LHCN-M2 (cell line): ENCODE measurements around the gene NPSR1. TPM values are rescaled to one million over a fixed set of nuclear protein-coding genes. Genes with fewer than 3 reads are reported as not detected.

Source experiments
- DNase-seq: peaks from one replicate; pipeline ENCODE4 v3.0.0-alpha.2; 2012; ENCODE audit warnings: low read depth
- total RNA-seq: library from RNA; depleted of rRNA; stranded (reverse); fragments of >200 nt; gene quantifications from 2 replicates; pipeline ENCODE4 v1.2.3, GENCODE V29; 2014

NPSR1 gene
- total RNA-seq, 1 experiment from 2014 or later: not detected

DNA sequence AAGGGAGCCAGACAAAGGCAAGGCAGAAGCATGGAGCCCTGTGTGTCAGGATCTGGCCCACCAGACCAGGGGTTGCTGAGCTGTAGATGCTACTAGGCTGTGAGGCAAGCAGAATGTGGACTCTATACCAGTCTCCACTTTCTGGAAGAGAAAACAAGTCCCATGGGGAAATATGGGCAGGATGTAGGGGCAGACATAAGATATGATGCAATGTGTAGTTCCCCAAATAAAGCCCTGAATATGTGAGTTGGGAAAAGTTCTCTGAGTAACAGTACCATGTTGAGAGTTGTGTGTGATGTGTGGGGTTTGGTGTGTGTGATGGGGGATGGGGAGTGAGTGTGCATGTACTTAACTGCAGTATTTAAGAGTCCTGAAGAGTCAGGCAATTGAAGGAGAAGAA, 62.3 kb downstream of the NPSR1 start:
- DNase-seq: no peak

DNA sequence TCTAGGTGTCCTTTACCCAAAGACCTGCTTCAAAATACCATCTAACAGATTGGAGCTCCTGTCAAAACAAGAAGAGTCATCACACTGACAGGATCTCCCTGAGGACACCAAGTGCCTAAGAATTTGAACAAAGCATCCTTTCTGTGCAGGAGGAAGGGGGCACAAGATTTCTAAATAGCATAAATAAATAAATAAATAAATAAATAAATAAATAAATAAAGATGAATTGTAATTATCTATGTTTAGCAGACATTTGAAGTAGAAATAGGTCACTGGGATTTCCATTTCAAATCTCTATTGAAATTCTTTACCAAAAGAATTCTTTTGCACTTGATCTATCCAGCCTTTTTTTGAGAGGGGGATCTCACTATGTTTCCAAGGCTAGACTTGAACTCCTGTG, 65.3 kb downstream of the NPSR1 start:
- no peak for DNase-seq

DNA sequence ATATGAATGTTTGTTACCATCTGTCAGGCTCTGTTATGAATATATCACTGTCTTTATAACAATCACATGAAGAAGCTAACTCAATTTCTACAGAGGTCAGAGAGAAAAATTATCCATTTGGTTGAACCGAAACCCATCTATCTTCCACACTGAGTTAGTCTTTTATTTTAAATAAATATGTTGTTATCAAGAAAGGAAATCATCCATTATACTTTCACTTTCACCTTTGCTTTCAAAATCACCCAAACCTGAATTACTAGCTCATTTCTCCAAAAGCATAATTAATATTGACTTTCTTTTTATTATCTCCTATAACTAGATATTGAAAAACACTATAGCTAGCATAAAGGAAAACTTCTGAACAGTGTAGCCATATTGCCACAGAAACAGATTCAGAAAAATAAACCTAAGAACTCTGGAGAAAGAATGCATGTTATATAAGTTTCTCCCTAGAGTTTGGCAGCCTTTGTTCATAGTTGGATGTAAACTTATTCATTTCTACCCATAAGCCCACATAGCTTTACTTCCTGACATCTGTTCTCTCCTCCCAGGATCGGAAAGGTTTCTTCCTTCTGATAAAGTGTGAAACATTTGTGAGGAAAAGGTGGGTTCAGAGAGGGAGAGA, 66.0 kb downstream of the NPSR1 start:
- DNase-seq: no peak

DNA sequence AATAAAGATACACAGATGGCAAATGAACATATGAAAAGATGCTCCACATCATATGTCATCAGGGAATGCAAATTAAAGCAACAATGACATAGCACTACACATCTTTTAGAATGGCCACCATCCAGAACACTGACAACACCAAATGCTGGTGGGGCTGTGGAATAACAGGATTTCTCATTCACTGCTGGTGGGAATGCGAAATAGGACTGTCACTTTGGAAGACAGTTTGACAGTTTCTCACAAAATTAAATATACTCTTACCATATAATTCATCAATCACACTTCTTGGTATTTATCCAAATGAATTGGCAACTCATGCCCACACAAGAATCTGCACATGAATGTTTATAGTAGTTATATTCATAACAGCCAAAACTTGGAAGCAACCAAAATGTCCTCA, 68.2 kb downstream of the NPSR1 start:
- no peak for DNase-seq

DNA sequence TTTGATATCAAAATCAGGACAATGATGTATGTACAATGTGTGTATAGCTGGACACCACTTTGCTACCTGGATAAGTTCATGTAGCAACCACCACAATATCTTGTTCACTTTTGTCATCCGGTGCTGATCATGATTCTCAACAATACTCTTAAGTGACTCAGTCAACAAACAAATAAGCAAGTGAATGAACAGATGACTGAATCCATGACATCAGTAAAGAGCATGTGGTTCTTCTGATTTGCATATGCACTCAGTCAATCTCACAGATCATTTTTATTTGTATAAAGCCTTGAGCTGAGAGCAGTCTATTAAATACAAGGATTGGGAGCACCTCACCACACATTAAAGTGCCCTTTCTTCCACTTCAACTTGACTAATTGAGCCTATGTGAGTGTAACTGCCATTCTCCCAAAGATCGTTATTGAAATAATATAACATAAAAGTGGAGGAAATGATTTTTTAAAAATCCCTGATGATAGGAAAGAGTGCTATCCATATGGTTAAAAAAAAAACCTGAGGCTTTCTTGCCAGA, 69.5 kb downstream of the NPSR1 start:
- DNase-seq: peak; percentile 9

DNA sequence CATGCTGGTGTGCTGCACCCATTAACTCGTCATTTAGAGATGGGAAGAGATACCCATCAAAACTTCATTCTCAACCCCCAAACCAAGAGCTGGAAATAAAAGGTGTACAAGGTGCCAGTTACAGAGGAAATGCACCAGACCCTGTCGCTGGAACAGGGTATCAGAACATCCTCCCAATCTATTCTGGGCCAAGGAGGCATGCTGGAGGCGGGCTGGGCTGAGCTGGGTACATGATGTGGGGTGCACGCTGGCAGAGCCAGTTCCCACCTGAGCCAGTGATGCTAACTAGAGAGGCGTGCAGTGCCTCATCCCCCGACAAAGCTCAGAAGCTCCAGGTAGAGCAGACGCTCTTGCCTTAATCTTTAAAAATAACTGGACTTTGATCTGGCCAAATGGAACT, 70.1 kb downstream of the NPSR1 start:
- DNase-seq: no peak

DNA sequence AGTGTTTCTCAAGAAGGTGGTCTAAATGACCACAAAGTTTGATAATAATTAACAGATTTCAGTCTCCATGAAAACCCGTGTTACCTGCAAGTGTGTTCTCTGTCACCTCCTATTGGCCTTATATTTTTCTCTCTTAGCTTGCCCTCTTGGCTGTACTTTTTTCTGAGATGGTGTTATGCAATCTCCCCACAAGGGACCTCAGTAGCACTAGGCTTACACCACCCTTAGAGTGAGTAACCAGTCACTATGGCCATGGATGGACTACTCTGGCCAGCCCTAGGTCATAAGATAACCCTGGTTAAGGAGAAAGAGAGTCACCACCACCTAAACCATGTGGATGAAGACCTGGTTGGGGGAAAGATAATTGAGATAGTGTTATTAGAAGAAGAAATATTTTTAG, 76.8 kb downstream of the NPSR1 start:
- DNase-seq: no peak

DNA sequence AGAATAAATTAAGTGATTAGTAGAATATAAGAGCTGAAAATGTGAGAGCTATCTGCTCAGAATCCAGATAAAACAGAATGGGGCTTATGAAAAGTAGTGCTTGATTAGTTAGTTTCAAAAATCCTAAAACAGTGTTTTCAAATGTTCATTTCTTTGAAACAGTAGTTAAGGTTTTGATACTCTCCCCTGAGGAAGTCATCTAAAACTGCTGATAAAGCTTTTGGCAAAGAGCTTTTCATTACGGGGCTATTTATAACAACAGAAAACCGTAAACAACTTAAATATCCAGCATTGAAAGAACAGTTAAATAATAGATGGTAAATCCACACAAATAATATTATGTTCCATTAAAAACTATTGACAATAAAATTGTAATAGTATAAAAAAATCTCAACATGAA, 77.5 kb downstream of the NPSR1 start:
- DNase-seq: no peak

DNA sequence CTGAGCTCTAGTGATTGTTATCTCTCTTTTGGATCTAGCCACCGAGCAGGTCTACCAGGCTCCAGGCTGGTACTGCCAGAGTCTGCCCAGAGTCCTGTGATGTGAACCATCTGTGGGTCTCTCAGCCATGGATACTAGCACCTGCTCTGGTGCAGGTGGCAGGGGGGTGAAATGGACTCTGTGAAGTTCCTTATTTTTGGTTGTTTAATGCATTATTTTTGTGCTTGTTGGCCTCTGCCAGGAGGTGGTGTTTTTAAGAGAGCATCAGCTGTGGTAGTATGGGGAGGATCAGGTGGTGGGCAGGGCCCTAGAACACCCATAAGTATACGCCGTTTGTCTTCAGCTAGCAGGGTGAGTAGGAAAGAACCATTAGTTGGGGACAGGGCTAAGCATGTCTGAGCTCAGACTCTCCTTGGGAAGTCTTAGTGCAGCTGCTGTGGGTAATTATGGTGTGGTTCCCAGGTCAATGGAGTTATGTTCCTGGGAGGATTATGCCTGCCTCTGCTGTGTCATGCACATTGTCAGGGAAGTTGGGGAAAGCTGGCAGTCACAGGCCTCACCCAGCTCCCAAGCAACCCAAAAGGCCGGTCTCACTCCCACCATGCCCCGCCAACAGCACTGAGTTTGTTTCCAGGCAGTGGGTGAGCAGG, 81.8 kb downstream of the NPSR1 start:
- DNase-seq: peak; percentile 13

DNA sequence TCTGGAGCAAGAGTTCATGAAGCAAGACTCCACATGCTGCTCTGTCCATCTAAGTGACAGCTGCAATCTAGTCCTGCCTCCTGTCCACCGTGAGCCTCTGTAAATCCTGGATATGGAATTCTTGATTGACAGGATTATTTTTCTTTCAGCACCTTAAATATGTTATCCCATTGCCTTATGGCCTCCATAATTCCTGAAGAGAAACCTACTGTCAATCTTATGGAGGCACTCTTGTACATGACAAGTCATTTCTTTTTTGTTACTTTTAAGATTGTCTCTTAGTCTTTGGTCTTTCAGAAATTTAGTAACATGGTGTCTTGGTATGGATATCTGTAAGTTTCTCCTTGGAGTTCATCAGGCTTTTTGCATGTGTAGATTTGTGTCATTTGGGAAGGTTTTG, 82.8 kb downstream of the NPSR1 start:
- no peak for DNase-seq

DNA sequence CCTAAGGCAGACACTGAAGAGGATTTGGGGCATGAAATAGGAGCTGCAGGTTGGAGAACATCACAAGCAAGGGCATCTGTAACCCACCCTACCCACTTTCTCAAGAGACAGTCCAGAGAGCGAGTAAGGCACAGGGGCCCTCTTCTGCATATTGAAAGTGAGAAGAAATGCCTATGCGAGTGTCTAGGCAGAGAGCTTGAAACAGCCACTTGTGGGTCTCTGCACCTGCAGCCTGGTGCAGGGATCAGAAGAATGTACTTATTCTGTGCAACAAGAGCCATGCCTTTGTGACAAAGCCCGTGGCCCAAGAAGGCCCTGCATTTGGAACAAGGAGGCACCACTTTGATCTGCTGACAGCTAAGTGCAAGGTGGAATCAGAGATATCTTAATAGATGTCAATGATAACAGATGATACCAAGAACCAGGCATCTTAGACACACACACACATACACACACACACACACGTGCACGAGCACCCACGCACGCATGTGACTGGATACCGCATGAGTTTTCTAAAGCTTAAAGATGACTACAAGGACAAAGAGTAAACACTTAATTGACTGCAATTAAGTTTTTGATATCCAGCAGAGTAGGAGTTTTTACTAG, 89.3 kb downstream of the NPSR1 start:
- no peak for DNase-seq

DNA sequence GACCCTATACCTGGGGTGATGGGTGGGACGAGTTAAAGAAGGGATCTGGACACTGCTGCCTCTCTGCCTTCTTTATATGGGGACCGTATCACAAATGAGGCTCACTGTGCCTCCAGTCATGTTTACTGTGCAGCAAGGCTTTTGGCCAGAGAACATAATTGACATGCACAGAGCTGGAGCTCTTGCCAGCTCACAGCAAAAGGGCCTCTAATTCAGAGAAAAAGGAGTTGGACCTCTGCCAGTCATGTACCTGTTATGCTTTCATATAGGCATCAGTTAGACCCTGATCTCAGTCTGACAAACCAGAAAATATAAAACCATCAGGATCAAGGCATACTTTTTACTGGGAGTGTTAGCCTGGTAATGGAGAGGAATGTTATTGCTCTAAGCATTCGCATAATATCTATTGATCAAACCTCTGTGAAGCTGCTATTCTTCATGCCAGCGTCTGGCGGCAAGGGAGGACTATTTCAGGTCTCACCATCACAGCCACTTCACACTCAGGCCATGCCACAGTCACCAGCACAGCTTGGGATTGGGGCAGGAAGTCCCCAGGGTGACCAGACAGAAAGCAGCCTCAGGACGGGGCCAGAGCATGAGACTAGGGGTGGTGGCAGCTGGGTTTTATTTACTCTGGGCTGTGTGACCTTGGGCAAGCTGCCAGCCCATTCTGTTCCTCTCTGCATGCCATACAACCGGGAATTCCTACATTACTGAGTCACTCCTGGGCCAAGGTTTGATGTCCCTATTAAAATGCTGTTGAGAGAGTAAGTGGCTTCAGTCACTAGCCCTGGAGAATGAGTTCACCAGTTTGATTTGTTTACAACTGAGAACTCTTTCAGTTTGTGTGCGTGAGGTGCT, 90.1 kb downstream of the NPSR1 start:
- peak; percentile 91 for DNase-seq

DNA sequence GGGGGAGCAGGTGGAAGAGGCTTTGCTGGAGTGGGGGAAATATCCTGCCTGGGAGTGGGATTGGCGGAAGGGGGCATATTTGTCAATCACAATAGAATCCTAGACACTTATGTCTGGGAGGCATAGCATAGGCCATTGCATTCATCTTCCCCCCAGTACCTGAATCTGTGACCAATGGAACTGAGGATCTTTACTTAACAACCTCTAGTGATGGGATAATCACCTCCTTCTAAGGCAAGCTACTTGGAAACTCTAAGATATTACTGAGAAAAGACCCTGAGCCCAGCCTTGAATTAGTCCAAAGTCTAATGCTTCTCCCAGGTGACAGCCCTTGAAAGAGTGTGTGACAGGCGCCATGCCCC, 90.7 kb downstream of the NPSR1 start:
- DNase-seq: no peak

DNA sequence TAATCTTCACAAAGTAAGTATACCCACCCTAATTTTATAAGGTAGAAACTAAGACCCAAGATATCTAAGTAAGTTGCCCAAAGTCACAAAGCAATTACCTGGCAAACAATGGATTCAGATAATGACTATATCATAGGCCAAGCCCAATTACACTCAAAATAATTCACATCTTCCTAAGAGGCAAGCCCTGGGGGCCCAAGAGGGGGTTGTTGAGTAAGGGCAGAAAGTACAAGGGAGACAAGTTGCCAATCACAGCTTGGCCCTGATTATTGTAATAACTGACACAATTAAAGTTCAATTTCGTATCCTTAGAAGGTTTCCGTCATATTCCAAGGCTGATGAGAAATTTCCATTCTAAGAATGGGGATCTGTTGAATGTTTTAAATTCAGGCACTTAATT, 91.4 kb downstream of the NPSR1 start:
- DNase-seq: no peak

DNA sequence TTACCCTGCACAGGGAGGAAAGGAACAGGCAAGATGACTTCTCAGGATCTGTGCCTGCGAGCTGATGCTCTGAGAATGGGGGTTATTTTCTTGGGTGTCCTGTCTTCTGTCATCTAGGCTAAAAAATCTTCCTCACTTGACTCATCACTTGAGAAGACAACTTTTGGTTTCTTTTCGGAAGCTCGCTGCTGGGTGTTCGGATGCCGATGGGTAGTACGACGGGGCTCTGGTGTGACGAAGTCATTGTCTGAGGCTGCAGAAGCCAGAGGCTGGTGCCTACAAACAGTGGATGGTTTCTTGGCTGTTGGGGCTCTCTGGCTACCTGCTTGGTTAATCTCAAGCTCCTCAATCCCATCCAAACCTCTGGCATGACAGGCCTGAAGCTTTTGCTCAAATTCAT, 92.2 kb downstream of the NPSR1 start:
- no peak for DNase-seq

DNA sequence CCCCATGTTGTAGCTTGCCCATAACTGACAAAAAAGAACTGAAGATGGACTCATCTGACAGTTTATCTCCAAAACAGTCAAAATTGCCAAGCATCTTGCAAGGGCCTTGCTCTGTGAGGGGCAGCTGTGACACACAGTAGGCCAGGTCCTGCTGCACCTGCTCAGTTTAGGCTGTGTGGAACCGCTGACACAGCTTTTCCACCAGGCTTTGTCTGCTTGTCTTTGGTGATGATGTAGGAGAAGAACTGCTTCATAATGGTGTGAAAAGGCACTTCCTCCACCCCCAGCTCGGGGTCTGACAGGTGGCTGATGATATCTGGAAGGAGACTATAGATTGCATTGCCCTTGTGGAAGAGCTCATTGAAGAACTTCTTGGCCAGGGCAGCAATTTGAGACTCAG, 92.6 kb downstream of the NPSR1 start:
- DNase-seq: no peak

DNA sequence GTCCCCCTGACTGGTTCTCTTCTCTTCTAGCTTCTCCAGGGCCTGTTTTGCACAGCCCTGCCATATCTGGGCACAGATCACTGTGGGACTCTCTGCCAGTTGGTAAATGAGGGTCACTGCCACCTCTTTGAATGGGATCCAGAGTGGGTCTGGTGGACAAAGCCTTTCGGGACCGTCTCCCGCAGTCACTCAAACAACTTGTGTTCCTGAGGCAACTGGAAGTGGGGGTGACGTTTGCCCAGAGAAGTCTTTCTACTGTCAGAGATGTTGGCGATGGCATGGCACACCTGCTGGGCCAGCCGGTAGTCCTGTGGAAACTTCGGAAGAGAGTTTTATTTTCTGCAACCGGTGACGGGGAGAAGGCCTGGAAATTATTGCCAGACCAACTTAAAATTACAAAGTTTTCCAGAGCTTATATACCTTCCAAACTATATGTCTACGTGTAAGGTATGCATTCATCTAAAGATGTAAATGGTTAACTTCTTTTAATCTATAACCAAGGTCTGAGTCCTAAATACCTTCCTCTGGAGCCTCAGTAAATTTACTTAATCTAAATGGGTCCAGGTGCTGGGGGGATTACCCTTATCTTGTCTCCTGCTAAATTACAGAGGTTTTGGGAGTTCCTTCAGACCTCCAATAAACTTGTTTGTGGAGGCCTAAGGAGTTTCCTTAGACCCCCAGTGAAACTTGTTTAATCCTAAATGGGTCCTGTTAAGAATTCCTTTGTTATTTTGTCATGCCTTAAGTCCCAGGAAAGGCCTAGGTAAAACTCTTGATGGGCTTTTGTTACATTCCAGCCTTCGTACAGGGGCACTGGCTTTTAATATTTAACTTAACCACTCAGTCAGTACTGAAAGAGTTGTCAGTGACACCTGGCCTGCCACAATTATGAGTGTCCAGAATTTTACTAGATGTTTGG, 94.0 kb downstream of the NPSR1 start:
- no peak for DNase-seq

DNA sequence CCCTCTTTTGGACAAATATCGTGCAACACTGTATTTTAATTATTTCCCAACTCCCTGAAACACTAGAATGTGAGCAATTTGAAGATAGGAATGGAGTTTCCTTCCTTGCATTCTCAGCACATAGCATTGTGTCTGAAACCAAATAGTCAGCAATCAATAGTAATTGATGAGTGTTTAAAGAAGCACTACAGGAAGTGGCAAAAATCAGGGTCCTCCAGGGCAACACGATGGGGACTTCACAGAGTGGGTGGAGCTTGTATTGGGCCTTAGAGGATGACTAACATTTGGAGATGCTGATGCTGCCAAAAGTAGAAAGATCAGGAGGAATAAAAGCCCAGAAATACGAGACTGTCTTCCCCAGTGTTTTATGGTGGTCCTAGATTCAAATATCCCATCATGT, 94.9 kb downstream of the NPSR1 start:
- no peak for DNase-seq

DNA sequence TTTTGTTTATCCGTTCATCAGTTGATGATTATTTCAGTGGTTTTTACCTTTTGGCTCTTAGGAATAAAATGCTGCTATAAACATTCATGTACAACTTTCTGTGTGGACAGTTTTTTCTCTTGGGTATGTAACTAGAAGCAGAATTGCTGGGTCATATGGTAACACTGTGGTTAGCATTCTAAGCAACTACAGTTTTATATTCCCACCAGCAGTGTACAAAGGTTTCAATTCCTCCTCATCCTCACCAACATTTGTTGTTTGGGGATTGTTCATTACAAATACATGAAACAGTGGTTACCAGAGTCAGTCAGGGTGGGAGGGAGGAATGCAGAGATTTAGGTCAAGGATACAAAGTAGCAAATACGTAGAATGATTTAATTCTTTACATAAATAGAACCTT, 97.0 kb downstream of the NPSR1 start:
- DNase-seq: no peak

DNA sequence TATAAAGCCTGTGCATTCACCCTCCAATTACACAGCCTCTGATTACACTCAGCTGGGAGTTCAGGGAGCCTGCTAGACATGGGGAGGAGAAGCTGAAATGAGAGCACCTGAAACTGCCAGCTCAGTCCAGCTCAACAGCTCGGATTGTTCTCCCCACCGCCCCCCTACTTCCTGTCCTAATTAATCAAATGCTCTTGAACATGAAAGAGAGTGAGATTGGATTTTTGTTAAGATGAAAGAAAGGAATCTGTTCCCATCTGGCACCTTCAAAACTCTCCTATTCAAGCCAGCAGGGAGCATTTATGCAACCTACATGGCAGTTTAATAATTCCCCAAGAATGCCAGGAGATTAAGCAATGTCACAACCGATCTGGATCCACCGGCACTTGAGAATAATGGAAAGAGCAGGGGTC, 98.0 kb downstream of the NPSR1 start:
- DNase-seq: no peak

DNA sequence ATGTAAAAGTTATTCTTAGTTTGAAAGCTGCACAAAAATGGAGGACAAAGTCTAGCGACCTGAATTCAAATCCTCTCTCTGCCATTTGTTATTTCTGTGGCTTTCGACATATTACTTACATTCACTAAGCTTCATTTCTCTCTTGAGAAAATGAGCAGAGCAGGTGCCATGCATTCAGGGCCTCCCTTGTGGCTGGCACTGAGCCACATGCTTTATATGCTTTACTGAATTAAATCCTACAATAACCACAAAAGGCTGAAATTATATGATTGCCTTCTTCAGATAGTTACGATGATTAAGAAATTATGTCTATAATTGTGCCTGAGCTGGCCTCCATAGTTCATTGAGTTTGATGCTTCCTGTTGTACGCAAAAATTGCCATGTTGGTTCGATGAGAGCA, 98.7 kb downstream of the NPSR1 start:
- no peak for DNase-seq
